Raji (cell line): ENCODE measurements around the gene BCAT1.

Experiments
- POLR2A ChIP-seq: IDR thresholded peaks from 2 replicates; pipeline ENCODE4 v1.6.1; 2011; ENCODE audit warnings: low read depth, low read length, control low read depth; ENCODE audit not compliant: insufficient read depth

The BCAT1 gene

GRCh38 chr12:24975425-24975824 lies 26.5 kb upstream of the BCAT1 start:
- TF ChIP-seq POLR2A = no peak

GRCh38 chr12:24974216-24974615 lies 25.3 kb upstream of the BCAT1 start:
- no peak for TF ChIP-seq POLR2A

- no peak for TF ChIP-seq POLR2A
Measured at GRCh38 chr12:24972078-24972477, 23.2 kb upstream of the BCAT1 start.

- no peak for TF ChIP-seq POLR2A
Measured at GRCh38 chr12:24970177-24970576, 21.3 kb upstream of the BCAT1 start.

GRCh38 chr12:24966951-24967564 lies 18.2 kb upstream of the BCAT1 start:
- no peak for TF ChIP-seq POLR2A

- no peak for TF ChIP-seq POLR2A
Measured at GRCh38 chr12:24964342-24964741, 15.4 kb upstream of the BCAT1 start.

GRCh38 chr12:24960222-24960855 lies 11.4 kb upstream of the BCAT1 start:
- TF ChIP-seq POLR2A = no peak

GRCh38 chr12:24955853-24956252 lies 7.0 kb upstream of the BCAT1 start:
- TF ChIP-seq POLR2A = no peak

- no peak for TF ChIP-seq POLR2A
Measured at GRCh38 chr12:24955389-24955788, 6.5 kb upstream of the BCAT1 start.

- TF ChIP-seq POLR2A = no peak
Measured at GRCh38 chr12:24954261-24954660, 5.4 kb upstream of the BCAT1 start.

GRCh38 chr12:24952389-24952788 lies 3.5 kb upstream of the BCAT1 start:
- TF ChIP-seq POLR2A = no peak

- no peak for TF ChIP-seq POLR2A
Measured at GRCh38 chr12:24950231-24950834, 1.4 kb upstream of the BCAT1 start.

GRCh38 chr12:24948420-24948756 lies 513 bp downstream of the BCAT1 start:
- no peak for TF ChIP-seq POLR2A

GRCh38 chr12:24947541-24948419 lies 1.1 kb downstream of the BCAT1 start:
- TF ChIP-seq POLR2A = 0 out of 2 replicates have a peak, but pooled peaks have one; percentile 18

- no peak for TF ChIP-seq POLR2A
Measured at GRCh38 chr12:24945845-24946244, 3.1 kb downstream of the BCAT1 start.

- TF ChIP-seq POLR2A = no peak
Measured at GRCh38 chr12:24945039-24945438, 3.9 kb downstream of the BCAT1 start.
